ENCODE data around the gene IGF1R.

Gene IGF1R

DNA sequence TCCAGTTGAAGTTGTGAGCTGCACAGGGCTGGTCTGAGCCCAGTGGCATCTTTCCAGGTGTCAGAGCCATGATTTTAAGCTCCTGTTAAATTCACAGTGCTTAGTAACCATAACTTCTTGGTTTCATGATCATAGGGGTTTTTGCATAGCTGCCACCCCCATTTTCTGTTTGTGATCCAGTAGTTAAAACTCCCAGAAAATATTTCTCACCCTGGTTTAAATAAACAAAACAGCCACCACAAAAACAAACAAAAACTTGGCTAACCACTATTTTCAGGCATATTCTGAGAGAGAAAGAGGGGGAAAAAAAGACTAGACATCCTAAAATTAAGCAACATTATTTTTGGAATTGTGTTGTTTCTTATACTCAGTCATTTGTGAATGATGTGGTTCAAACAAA is 175.3 kb downstream of the IGF1R start:
- peaks cover 17% of the 10 kb centered on the region for H3K9me3 Mint-ChIP-seq

DNA sequence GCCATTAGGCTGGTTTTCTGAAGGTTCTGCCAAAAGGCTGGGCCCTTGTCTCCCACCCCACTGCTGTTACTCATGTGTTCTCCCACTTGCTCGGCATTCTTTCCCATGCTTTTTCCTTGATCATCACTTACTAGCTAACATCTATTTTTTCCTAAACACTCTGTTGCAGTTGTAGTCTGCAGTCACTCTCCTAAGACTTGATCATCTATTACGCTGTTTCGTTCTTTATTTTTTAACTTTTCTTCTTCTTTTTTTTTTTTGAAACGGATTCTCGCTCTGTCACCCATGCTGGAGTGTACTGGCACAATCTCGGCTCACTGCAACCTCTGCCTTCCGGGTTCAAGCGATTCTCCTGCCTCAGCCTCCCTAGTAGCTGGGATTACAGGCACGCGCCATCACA is 176.3 kb downstream of the IGF1R start:
- Mint-ChIP-seq H3K27ac (no peak overlapping the region), H3K4me1 (no peaks in the 10 kb centered on the region), H3K27me3 (no peaks in the 10 kb centered on the region), H3K36me3 (peaks cover 11% of the 10 kb centered on the region), H3K9me3 (peaks cover 13% of the 10 kb centered on the region), H3K4me3 (no peak overlapping the region)
- no peak for ATAC-seq

More for the DNA sequence above, 175.3 kb downstream of the IGF1R start:
- Mint-ChIP-seq H3K27ac (no peak overlapping the region), H3K27me3 (no peaks in the 10 kb centered on the region), H3K36me3 (peaks cover 11% of the 10 kb centered on the region), H3K4me1 (no peaks in the 10 kb centered on the region), H3K4me3 (no peak overlapping the region)
- no peak for ATAC-seq

DNA sequence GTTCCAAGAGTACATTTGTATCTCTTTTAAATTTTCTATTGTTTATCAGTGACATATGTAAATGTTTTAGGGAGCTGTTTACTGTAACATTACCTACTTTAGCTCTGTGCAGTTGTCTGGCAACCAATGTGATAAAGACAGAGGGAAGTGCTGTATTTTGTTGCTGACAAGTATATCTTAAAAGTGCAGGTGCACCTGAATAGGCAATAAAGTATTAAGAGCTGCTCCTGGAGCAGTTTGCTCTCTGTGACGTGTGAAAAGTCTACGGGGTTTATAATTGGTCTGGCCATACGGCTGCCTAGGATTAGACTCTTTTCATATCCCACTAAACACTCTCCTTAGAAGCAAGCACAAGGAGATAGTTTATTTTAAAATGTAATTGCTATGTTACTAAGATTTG is 178.3 kb downstream of the IGF1R start:
- H3K27me3 Mint-ChIP-seq: no peaks in the 10 kb centered on the region
- no peak for ATAC-seq
- no peaks in the 10 kb centered on the region for H3K4me1 Mint-ChIP-seq
- no peak overlapping the region for H3K27ac Mint-ChIP-seq
- peaks cover 28% of the 10 kb centered on the region for H3K36me3 Mint-ChIP-seq
- no peak overlapping the region for H3K4me3 Mint-ChIP-seq
- H3K9me3 Mint-ChIP-seq: peaks cover 19% of the 10 kb centered on the region

DNA sequence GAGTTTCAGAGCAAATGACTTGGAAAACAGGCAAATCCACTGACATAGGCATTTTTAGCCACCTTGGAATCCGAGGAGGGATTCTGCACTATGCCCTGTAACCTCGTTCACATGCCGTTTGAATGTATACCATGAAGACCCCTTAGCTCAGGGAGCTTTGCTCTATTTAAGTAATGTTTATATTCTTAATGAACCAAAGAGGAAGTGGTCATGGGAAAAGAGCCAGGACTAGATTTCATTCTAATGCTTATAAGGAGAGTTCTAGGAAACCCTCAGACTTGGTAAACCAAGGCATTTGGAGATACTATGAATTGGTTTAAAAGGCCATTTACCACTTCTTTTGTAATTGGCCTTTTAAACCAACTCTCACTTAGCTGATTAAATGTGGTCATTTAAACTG is 178.9 kb downstream of the IGF1R start:
- no peak overlapping the region for H3K4me3 Mint-ChIP-seq
- H3K4me1 Mint-ChIP-seq: no peaks in the 10 kb centered on the region
- no peaks in the 10 kb centered on the region for H3K27me3 Mint-ChIP-seq
- H3K36me3 Mint-ChIP-seq: peaks cover 34% of the 10 kb centered on the region
- no peak for ATAC-seq
- peaks cover 23% of the 10 kb centered on the region for H3K9me3 Mint-ChIP-seq
- no peak overlapping the region for H3K27ac Mint-ChIP-seq

DNA sequence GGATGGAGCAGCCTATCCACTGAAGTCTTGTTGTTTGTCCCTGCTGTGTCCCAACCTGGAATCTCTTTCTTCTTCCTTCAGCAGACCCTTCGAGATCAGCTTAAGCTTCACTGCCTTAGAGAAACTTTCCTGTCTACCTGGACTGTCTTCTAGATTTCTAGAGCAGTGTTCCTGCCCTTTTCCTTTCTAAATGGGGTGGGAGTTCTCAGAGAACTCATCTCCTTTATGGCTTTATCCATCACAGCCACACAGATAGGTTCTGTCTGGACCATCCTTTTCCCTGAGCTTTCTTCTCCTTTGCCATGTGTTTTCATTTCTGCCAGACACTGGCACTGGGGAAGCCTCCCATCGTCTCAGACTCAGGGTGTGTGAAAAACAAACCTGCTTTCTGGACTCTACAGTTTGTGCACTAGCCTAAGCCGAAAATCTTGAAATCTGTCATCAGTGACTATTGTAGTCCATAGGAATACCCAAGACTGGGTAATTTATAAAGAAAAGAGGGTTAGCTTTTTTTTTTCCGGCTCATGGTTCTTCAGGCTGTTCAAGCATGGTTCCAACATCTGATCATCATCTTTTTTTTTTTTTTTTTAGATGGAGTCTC is 181.8 kb downstream of the IGF1R start:
- Mint-ChIP-seq H3K36me3 (peaks cover 29% of the 10 kb centered on the region), H3K4me3 (no peak overlapping the region), H3K9me3 (peaks cover 20% of the 10 kb centered on the region), H3K27me3 (no peaks in the 10 kb centered on the region), H3K27ac (no peak overlapping the region), H3K4me1 (no peaks in the 10 kb centered on the region)
- ATAC-seq: no peak

DNA sequence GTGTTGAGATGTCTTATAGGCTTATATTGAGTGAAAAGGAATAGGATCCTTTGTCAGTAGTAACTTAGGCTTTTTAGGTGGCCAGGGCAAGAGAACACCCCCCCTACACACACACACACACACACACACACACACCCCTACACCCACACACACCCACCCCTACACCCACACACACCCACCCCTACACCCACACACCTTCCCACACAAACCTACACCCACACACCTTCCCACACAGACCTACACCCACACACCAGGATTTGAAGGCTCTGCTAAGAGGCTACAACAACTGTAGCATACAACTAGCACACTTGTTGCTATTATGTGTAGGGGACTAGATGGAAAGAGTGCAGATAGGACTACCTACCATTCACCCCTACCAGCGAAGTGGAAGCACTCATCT is 186.6 kb downstream of the IGF1R start:
- no peak overlapping the region for H3K27ac Mint-ChIP-seq
- H3K27me3 Mint-ChIP-seq: no peaks in the 10 kb centered on the region
- no peak for ATAC-seq
- H3K4me1 Mint-ChIP-seq: no peaks in the 10 kb centered on the region
- peaks cover 20% of the 10 kb centered on the region for H3K9me3 Mint-ChIP-seq
- peaks cover 48% of the 10 kb centered on the region for H3K36me3 Mint-ChIP-seq
- H3K4me3 Mint-ChIP-seq: no peak overlapping the region

DNA sequence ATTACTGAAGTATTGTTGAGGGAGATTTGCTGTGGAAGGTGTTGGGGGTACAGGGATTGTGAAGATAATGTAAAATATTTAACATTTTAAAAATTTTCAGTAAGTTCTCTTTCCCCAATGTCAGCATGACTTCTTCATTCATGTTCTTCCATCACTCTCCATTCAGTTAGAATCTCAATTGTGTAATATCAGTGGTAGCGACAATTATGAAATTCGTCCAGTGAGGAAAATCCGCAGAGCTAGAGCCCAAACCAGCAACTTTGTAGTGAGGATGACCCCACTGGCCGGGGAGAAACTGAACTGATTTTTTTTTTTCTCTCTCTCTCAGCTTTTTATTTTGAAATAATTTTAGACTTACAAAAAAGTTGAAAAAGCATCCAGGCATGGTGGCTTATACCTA is 187.5 kb downstream of the IGF1R start:
- Mint-ChIP-seq H3K36me3 (peaks cover 44% of the 10 kb centered on the region), H3K27ac (no peak overlapping the region), H3K27me3 (no peaks in the 10 kb centered on the region), H3K4me3 (no peak overlapping the region), H3K9me3 (peaks cover 16% of the 10 kb centered on the region), H3K4me1 (no peaks in the 10 kb centered on the region)
- ATAC-seq: no peak

DNA sequence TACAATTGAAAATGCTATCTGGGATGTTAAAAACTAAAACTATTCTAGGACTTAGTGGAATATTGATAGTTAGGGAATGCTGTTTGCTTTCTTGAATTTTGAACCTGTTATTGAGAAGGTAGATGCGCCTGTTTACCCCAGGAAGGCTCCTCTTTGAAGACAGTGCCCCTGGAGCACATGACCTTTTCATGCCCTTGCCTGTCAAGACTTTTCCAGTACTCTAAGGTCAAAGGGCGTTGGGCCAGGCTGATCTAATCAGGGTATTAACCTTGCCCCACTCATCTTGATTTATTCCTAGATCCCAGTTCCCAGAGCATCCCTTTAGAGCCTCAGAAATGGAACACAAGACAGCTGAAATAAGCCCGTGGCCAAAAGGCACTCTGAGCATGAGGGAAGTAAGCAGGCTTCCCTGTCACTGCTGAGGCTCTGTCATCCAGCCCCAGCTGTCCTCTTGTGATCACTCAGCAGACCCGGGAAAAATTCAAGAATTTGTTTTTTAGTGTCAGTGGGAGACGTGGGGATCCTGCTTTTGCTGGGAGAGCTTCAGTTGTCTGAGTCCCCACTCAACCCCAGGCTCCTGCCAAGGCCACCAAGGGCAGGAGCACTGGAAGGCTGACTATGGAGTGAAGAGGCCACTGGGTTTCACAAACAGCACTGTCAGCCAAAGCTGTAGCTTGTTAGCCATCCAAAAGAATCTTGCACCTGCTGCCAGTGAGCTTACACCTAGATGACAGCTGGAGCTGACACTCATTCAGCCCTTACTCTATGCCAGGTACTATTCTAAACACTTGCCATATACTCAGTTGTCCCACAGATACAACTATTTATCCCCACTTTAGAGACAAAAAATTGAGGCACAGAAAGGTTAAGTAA is 190.3 kb downstream of the IGF1R start:
- Mint-ChIP-seq H3K27me3 (no peaks in the 10 kb centered on the region), H3K4me3 (no peak overlapping the region), H3K27ac (no peak overlapping the region), H3K9me3 (peaks cover 3% of the 10 kb centered on the region), H3K4me1 (no peaks in the 10 kb centered on the region), H3K36me3 (peaks cover 26% of the 10 kb centered on the region)
- no peak for ATAC-seq

DNA sequence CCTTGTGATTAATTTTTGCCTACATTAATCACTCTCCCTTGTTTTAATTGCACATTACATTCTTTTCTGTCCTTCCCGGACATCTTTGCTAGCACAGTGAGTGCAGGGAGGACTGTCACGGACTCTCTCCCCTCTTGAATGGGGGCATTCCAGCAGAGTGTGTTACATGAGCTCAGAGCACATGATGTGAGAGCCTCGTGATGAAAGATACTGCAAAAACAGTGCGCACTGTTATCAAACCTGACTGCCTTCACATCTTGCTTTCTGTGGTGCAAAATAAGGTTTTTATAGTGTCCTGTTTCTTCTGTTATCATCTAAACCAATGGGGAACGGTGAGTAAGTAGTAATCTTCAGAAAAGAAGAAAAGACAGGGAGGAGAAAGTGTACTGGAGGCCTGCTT is 191.7 kb downstream of the IGF1R start:
- peaks cover 3% of the 10 kb centered on the region for H3K9me3 Mint-ChIP-seq
- no peaks in the 10 kb centered on the region for H3K27me3 Mint-ChIP-seq
- peaks cover 26% of the 10 kb centered on the region for H3K36me3 Mint-ChIP-seq
- no peak overlapping the region for H3K4me3 Mint-ChIP-seq
- H3K4me1 Mint-ChIP-seq: no peaks in the 10 kb centered on the region
- no peak overlapping the region for H3K27ac Mint-ChIP-seq
- ATAC-seq: no peak

DNA sequence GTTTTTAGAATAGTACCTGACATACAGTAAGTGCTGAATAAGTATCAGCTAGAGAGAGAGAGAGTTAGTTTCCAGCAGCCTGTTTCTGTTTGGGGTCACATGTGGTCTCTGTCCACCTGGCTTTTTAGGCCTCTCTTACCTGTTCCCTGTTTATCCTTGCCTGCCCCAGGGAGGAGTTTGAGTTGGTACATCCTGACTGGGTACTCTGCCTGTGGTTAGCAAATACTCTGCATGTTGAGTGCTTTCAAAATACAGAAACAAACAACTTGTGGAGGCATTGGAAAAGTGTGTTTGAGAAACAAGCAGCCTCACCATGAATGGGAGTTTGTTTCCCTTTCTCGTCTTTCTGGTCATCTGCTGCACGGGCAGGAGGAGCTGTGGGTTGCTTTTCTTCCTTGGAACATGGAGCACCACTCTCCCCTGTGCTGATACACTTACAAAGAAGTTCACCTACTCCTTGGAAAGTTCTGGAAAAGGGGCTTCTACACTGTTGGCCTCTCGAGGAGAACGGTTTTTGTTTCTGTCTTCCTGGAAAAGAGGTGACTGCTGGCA is 193.2 kb downstream of the IGF1R start:
- Mint-ChIP-seq H3K27ac (no peak overlapping the region), H3K9me3 (peaks cover 5% of the 10 kb centered on the region), H3K4me3 (no peak overlapping the region), H3K27me3 (no peaks in the 10 kb centered on the region), H3K36me3 (peaks cover 19% of the 10 kb centered on the region), H3K4me1 (peaks cover 6% of the 10 kb centered on the region)
- no peak for ATAC-seq

DNA sequence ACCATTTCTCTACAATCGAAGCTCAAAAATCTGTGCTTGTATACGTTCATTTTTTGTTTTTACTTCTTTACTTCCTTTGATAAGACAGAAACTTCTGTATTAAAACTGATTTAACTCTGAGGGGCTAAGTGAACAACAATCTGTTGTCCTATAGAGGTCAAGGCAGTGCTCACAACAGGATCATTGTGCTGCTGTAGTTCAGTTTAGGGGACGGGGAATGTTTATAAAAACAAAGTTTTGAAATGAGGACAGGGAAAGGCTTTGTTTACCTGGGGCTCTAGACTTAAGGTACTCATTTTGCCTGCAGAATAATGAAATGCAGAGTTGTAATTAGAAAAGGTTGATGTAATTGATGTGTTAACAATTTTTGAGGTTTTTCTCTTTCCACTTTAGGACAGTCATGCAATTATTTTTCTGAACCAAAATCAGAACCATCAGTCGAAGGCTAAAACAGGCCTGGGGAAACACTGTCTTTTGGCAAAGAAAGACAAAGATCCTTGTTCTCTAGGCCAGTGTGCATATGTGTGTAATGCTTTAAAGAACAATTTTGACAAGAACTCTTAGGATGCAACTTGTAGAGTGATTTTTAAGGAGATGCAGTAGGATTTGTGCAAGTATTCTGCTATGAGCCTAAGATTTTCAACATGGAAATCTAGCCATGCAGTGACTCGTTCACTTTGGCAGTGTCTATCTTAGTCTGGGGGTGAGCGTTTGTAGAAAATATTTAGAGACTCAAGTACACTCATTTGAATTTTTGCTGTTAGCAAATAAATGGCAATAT is 194.0 kb downstream of the IGF1R start:
- H3K27me3 Mint-ChIP-seq: no peaks in the 10 kb centered on the region
- H3K4me1 Mint-ChIP-seq: peaks cover 6% of the 10 kb centered on the region
- no peak overlapping the region for H3K27ac Mint-ChIP-seq
- ATAC-seq: no peak
- H3K36me3 Mint-ChIP-seq: peaks cover 10% of the 10 kb centered on the region
- peaks cover 3% of the 10 kb centered on the region for H3K9me3 Mint-ChIP-seq
- no peak overlapping the region for H3K4me3 Mint-ChIP-seq

DNA sequence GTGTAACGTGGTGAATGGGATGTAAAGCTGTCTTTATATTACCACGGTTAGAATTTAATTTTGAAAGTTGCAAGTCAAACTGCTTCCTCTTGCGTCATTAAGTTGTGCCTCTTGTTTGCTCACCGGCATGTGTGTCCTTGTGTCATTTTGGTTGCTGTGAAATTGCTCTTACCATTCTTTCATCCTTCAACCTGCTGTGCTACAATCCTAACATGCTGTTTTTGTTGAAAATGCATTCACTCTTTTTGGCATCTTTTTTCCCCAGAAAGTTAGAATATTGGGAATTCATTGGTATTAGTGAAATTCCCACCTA is 194.6 kb downstream of the IGF1R start:
- Mint-ChIP-seq H3K27me3 (no peaks in the 10 kb centered on the region), H3K9me3 (peaks cover 3% of the 10 kb centered on the region), H3K27ac (no peak overlapping the region), H3K4me3 (no peak overlapping the region), H3K4me1 (peaks cover 6% of the 10 kb centered on the region), H3K36me3 (peaks cover 6% of the 10 kb centered on the region)
- no peak for ATAC-seq

DNA sequence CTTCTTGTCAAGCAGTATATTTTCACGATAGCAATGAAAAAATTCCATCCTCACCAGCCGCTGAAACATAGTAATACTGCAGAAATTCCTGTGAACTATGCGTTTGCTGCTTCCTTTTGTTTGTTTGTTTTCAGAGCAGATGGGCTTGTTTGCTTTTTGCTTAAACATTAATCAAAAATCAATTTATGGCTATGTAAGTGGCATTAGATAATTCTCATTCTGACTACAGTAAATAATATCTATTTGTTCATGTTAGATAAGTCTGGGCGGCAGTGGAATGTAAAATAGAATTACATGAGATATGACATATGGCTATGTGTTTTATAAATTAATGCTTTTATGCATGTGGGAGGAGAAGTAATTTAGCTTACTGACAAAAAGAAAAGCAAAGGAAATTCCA is 195.5 kb downstream of the IGF1R start:
- Mint-ChIP-seq H3K9me3 (peaks cover 3% of the 10 kb centered on the region), H3K4me3 (no peak overlapping the region), H3K27ac (no peak overlapping the region), H3K4me1 (peaks cover 6% of the 10 kb centered on the region), H3K27me3 (peaks cover 7% of the 10 kb centered on the region), H3K36me3 (peaks cover 6% of the 10 kb centered on the region)
- no peak for ATAC-seq

DNA sequence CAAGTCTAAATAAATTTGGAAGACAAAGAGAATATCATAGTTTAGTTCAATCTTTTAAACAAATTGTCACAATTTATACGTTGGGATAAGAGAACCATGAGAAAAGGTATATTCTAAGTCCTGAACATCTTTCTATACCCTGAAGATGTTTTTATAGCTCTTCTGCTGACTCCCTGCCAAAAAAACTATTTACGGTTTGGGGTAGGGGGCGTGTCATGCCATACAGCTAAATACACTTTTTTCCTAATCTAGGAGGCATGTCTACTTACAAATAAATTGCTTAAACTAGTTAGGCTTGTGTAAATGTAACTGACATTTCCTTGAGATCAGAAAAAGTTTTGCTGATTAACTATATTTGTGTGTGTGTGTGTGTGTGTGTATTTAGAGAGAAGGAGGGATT is 195.9 kb downstream of the IGF1R start:
- Mint-ChIP-seq H3K27me3 (peaks cover 7% of the 10 kb centered on the region), H3K36me3 (peaks cover 6% of the 10 kb centered on the region), H3K27ac (no peak overlapping the region), H3K4me3 (no peak overlapping the region), H3K4me1 (peaks cover 6% of the 10 kb centered on the region), H3K9me3 (peaks cover 3% of the 10 kb centered on the region)
- no peak for ATAC-seq

DNA sequence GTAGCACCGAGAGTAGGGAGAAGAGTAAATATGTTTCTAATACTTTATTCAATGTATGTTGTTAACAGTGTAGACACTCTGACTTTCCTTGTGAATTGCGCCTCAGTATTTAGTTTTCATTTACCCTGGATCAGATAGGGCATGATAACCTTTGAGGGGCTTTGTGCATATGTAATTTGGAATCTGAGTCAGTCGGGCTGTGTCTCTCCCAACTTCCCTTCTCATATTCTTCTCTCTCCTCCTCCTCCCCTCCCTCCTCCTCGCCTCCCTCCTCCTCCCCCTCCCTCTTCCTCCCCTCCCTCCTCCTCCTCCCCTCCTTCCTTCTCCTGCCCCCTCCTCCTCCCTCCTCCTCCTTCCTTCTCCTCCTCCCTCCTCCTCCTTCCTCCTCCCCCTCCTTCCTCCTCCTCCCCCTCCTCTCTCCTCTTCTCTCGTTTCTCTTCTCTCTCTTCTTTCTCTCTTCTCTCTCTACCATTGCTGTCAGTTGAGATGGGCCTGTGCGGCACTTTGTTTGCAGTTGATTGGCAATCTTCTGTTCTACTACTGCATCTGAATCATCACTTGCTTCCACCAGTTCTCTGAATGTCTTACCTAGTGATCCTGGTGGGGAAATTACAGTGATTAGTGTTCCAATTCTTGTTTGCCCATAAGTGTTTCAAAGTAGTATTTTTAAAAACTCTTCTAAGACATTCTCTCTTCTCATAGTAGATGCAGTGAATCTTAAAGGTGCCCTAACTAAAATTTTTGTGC is 197.0 kb downstream of the IGF1R start:
- H3K27ac Mint-ChIP-seq: peak overlapping the region; percentile 22
- peaks cover 12% of the 10 kb centered on the region for H3K4me1 Mint-ChIP-seq
- ATAC-seq: no peak
- peaks cover 7% of the 10 kb centered on the region for H3K27me3 Mint-ChIP-seq
- peaks cover 3% of the 10 kb centered on the region for H3K9me3 Mint-ChIP-seq
- peaks cover 1% of the 10 kb centered on the region for H3K36me3 Mint-ChIP-seq
- no peak overlapping the region for H3K4me3 Mint-ChIP-seq
